BE2C (cell line): ENCODE data around the gene EP400.
"Not testable (repeated sequence)": the region's sequence is repeated elsewhere in the genome, so short reads cannot be mapped to it uniquely, and the experiment has no call there.

ENCODE experiments used
- DNase-seq: peaks from one replicate; pipeline ENCODE4 v3.0.0-alpha.2; 2020
- H3K27me3 ChIP-seq: fragments of 250-450 bp; sonication (Bioruptor Pico); 2 replicates; pipeline ENCODE4 v1.5.1; 2020; ENCODE audit warnings: mild to moderate bottlenecking
- H3K36me3 ChIP-seq: fragments of 250-450 bp; sonication (Bioruptor Pico); 2 replicates; pipeline ENCODE4 v1.5.1; 2020; ENCODE audit warnings: mild to moderate bottlenecking
- H3K4me1 ChIP-seq: fragments of 250-450 bp; sonication (Bioruptor Pico); 2 replicates; pipeline ENCODE4 v1.5.1; 2020
- H3K4me3 ChIP-seq: 2 replicates; pipeline ENCODE4 v1.5.1; 2011; ENCODE audit warnings: low read depth, low read length
- H3K9me3 ChIP-seq: fragments of 250-450 bp; sonication (Bioruptor Pico); 2 replicates; pipeline ENCODE4 v1.5.1; 2020
- TF ChIP-seq, protein P1 (sequence below): IDR thresholded peaks from 2 replicates; pipeline ENCODE4 v1.5.1; 2012; ENCODE audit warnings: mild to moderate bottlenecking, low read depth, low read length

The EP400 gene

GRCh38 chr12:131944601-131945251, 5.0 kb upstream of the EP400 start:
- Histone ChIP-seq H3K4me1 (no peaks in the 10 kb centered on the region), H3K9me3 (no peaks in the 10 kb centered on the region), H3K27me3 (no peaks in the 10 kb centered on the region), H3K4me3 (no peak overlapping the region), H3K36me3 (peaks cover 46% of the 10 kb centered on the region)
- no peak for DNase-seq
- TF ChIP-seq, protein P1, sequence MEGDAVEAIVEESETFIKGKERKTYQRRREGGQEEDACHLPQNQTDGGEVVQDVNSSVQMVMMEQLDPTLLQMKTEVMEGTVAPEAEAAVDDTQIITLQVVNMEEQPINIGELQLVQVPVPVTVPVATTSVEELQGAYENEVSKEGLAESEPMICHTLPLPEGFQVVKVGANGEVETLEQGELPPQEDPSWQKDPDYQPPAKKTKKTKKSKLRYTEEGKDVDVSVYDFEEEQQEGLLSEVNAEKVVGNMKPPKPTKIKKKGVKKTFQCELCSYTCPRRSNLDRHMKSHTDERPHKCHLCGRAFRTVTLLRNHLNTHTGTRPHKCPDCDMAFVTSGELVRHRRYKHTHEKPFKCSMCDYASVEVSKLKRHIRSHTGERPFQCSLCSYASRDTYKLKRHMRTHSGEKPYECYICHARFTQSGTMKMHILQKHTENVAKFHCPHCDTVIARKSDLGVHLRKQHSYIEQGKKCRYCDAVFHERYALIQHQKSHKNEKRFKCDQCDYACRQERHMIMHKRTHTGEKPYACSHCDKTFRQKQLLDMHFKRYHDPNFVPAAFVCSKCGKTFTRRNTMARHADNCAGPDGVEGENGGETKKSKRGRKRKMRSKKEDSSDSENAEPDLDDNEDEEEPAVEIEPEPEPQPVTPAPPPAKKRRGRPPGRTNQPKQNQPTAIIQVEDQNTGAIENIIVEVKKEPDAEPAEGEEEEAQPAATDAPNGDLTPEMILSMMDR: no peak

GRCh38 chr12:131946757-131947156, 3.0 kb upstream of the EP400 start:
- Histone ChIP-seq H3K27me3 (no peaks in the 10 kb centered on the region), H3K4me1 (no peaks in the 10 kb centered on the region), H3K36me3 (peaks cover 29% of the 10 kb centered on the region), H3K4me3 (no peak overlapping the region), H3K9me3 (no peaks in the 10 kb centered on the region)
- TF ChIP-seq, protein P1: no peak
- no peak for DNase-seq

- Histone ChIP-seq H3K4me1 (no peaks in the 10 kb centered on the region), H3K4me3 (no peak overlapping the region), H3K9me3 (no peaks in the 10 kb centered on the region), H3K36me3 (peaks cover 21% of the 10 kb centered on the region), H3K27me3 (no peaks in the 10 kb centered on the region)
- DNase-seq: no peak
- TF ChIP-seq, protein P1: no peak
Measured at GRCh38 chr12:131947482-131948027, 2.2 kb upstream of the EP400 start.

DNA sequence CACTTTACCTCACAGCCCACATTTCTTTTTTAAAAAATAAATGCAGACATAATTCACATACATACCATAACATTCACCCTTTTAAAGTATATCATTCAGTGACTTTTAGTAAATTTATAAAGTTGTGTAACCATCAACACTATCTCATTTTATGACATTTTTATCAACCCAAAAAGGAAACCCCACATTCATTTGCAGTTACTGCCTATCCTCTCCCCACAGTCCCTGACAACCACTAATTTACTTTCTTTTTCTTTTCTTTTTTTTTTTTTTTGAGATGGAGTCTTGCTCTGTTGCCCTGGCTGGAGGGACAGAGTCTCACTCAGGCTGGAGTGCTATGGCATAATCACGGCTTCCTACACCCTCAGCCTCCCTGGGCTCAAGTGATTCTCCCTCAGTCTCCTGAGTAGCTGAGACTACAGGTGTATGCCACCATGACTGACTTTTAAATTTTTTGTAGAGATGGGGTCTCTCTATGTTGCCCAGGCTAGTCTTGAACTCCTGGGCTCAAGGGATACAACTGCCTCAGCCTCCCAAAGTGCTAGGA, 1.5 kb upstream of the EP400 start:
- H3K4me1 ChIP-seq: no peaks in the 10 kb centered on the region
- DNase-seq: no peak
- H3K9me3 ChIP-seq: no peaks in the 10 kb centered on the region
- no peaks in the 10 kb centered on the region for H3K27me3 ChIP-seq
- H3K36me3 ChIP-seq: peaks cover 14% of the 10 kb centered on the region
- no peak overlapping the region for H3K4me3 ChIP-seq
- TF ChIP-seq, protein P1: no peak

DNA sequence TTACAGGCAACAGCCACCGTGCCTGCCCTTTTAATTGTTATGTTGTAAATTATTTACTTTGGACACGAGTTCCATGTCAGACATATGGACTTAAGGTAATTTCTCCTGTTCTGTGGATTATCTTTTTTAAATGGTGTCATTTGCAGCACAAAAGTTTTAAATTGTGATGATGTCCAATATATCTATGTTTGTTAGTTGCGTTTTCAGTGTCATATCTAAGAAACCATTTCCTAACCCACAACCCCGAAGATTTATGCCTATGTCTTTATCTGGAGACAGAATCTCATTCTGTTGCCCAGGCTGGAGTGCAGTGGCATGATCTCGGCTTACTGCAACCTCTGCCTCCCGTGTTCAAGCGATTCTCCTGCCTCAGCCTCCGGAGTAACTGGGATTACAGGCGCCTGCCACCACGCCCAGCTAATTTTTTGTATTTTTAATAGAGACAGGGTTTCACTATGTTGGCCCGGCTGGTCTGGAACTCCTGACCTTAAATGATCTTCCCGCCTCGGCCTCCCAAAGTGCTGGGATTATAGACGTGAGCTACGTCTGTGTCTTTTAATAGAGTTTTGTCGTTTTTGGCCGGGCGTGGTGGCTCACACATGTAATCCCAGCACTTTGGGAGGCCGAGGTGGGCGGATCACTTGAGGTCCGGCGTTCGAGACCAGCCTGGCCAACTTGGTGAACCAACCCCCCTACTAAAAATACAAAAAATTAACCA, 870 bp upstream of the EP400 start:
- H3K9me3 ChIP-seq, H3K27me3 ChIP-seq, DNase-seq, H3K4me1 ChIP-seq, H3K36me3 ChIP-seq: not testable (repeated sequence)
- H3K4me3 ChIP-seq: peak overlapping the region; percentile 39

- Histone ChIP-seq H3K36me3 (no peaks in the 10 kb centered on the region), H3K4me1 (no peaks in the 10 kb centered on the region), H3K4me3 (peak overlapping the region; percentile 92), H3K9me3 (no peaks in the 10 kb centered on the region), H3K27me3 (no peaks in the 10 kb centered on the region)
- TF ChIP-seq, protein P1: no peak
- peak; percentile 46 for DNase-seq
Measured at GRCh38 chr12:131950182-131950913, 606 bp downstream of the EP400 start.

DNA sequence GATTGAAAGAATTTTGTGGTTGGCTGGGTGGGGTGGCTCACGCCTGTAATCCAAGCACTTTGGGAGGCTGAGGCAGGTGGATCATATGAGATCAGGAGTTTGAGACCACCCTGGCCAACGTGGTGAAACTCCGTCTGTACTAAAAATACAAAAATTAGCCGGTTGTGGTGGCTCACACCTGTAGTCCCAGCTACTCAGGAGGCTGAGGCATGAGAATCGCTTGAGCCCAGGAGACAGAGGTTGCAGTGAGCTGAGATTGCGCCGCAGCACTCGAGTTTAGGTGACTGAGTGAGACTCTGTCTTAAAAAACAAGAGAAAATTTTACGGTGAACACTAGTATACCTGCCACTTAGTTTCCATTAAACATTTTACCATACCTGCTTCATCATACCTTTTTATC, 4.1 kb downstream of the EP400 start:
- H3K27me3 ChIP-seq, H3K4me3 ChIP-seq: not testable (repeated sequence)

DNA sequence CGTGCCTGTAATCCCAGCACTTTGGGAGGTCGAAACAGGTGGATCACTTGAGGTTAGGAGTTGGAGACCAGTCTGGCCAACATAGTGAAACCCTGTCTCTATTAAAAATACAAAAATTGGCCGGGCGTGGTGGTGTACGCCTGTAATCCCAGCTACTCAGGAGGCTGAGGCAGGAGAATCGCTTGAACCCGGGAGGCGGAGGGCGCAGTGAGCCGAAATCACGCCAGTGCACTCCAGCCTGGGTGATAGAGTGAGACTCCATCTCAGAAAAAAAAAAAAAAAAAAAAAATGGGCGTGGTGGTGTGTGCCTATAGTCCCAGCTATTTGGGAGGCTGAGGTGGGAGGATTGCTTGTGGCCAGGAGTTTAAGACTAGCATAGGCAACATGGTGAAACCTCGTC, 4.7 kb downstream of the EP400 start:
- not testable (repeated sequence) for H3K4me1 ChIP-seq, DNase-seq

More for the DNA sequence above, 4.1 kb downstream of the EP400 start:
- not testable (repeated sequence) for H3K4me1 ChIP-seq, DNase-seq, H3K9me3 ChIP-seq, H3K36me3 ChIP-seq

More for the DNA sequence above, 4.7 kb downstream of the EP400 start:
- not testable (repeated sequence) for H3K4me3 ChIP-seq, H3K27me3 ChIP-seq, H3K9me3 ChIP-seq, H3K36me3 ChIP-seq
